HG03575 (cell line): ENCODE results near the gene MSTN.
"Not testable (repeated sequence)": the region's sequence is repeated elsewhere in the genome, so short reads cannot be mapped to it uniquely, and the experiment has no call there.

Experiments
- ATAC-seq: cut with Tn5 transposase; IDR thresholded peaks from one replicate; pipeline ENCODE4 v1.9.1; 2021; ENCODE audit not compliant: unreplicated experiment, insufficient number of reproducible peaks, low FRiP score; ENCODE audit errors: extremely low read depth

The MSTN gene

GRCh38 chr2:190069936-190070696, 7.6 kb upstream of the MSTN start:
- peak; percentile 59 for ATAC-seq

- ATAC-seq, result no peak
These were observed 6.2 kb upstream of the MSTN start for GRCh38 chr2:190068764-190069163.

DNA sequence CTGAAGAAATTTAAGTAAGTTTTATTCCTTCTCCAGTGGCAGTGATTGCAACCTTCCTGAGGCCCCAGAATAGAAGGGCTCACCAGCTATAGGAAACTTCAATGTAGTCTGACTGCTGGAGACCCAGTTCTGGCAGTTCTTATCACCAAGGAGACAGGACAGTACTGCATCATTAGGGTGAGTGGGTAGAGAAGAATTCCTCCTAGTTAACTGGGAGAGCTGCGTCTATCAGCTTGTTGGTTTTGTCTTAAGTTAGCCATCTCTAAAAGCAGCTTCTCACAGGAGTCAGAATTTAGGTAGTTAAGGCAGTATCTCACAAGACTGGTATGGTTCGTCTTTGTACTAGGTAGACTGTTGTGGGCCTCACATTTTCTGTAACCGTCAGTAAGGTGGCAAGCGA, 3.3 kb upstream of the MSTN start:
- ATAC-seq, result no peak

GRCh38 chr2:190063624-190064023, 1.1 kb upstream of the MSTN start:
- no peak for ATAC-seq

- ATAC-seq, result no peak
These were observed 476 bp downstream of the MSTN start for GRCh38 chr2:190062053-190062452.

- ATAC-seq, result no peak
These were observed 1.9 kb downstream of the MSTN start for GRCh38 chr2:190060626-190061025.

DNA sequence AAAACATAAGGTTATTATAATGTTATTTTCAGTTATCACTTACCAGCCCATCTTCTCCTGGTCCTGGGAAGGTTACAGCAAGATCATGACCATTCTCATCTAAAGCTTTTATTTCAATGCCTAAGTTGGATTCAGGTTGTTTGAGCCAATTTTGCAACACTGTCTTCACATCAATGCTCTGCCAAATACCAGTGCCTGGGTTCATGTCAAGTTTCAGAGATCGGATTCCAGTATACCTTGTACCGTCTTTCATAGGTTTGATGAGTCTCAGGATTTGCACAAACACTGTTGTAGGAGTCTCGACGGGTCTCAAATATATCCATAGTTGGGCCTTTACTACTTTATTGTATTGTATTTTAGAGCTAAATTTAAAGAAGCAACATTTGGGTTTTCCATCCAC, 2.5 kb downstream of the MSTN start:
- no peak for ATAC-seq

GRCh38 chr2:190053426-190053825, 9.1 kb downstream of the MSTN start:
- ATAC-seq, result no peak

- no peak for ATAC-seq
These were observed 10.2 kb downstream of the MSTN start for GRCh38 chr2:190052307-190052706.

GRCh38 chr2:190051223-190051622, 11.3 kb downstream of the MSTN start:
- no peak for ATAC-seq

- ATAC-seq, result no peak
These were observed 12.5 kb downstream of the MSTN start for GRCh38 chr2:190050001-190050400.

- no peak for ATAC-seq
These were observed 17.7 kb downstream of the MSTN start for GRCh38 chr2:190044866-190045265.

GRCh38 chr2:190043441-190043840, 19.1 kb downstream of the MSTN start:
- no peak for ATAC-seq

DNA sequence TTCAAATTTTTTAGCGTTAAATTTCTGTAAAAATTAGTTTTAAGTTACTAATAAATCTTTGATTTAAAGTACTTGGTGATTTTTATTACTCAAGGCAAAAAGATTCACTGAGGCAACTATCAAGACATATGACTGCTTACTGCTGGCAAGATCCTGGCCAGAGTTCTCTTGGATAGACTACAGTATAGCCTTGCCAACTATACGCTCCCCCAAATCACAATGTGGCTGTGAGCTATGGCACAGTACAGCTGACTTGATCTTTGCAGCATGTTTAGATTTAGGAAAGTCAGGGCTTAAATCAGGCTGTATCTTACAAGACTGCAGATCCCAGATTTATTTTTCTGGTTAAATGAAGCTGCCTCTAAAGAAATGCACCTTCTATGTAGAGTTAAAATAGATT, 26.5 kb downstream of the MSTN start:
- no peak for ATAC-seq

GRCh38 chr2:190034417-190034816, 28.1 kb downstream of the MSTN start:
- ATAC-seq, result not testable (repeated sequence)

DNA sequence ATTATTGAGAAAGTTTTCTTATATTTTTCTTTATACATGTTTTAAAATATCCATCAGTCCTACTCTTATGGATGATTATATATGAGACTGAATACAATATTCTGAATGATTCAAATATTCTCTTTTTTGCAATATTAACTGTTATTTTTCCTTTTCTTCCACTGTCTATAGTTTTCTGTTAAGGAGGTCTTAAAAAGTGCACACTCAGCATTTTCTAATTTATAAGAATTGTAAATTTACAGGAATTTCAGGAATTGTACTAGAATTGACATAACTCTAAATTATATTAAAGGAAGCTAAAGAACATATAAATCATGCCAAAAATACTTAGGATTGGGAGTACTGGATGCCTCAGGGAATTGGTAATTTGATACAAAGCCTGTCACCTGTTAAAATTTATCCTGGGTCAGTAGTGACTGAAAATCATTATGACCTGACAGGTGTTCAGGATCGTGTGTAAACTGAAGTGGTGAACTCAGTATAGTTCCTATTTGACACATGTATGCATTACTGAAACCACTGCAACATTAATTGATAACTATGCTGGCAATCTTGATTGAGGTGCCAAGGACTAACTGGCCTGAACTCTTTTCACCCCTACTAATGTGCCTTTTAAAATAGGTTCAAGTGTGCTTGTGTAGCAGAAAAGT, 30.4 kb downstream of the MSTN start:
- no peak for ATAC-seq

- ATAC-seq, result no peak
These were observed 38.7 kb downstream of the MSTN start for GRCh38 chr2:190023860-190024259.

- no peak for ATAC-seq
These were observed 41.8 kb downstream of the MSTN start for GRCh38 chr2:190020720-190021119.

- no peak for ATAC-seq
These were observed 44.7 kb downstream of the MSTN start for GRCh38 chr2:190017837-190018236.

- not testable (repeated sequence) for ATAC-seq
These were observed 46.6 kb downstream of the MSTN start for GRCh38 chr2:190015969-190016368.
